BJ (cell line): ENCODE results near the gene GOT1. TPM values are rescaled to one million over a fixed set of nuclear protein-coding genes. Genes with fewer than 3 reads are reported as not detected.

ENCODE experiments used
- CTCF ChIA-PET: fragments of 350-600 bp; formaldehyde crosslinking; extraction: SDS; loops from one replicate; lab custom pipeline; 2021; ENCODE audit warnings: antibody characterized with exemption, inconsistent platforms; lab: Yijun Ruan, JAX
- POLR2A ChIA-PET: fragments of 300-600 bp; sonication (Branson Sonifier 250); formaldehyde crosslinking; extraction: SDS; loops from one replicate; lab custom pipeline; 2021; ENCODE audit warnings: antibody characterized with exemption; lab: Charles Lee
- DNase-seq: peaks from one replicate; pipeline ENCODE4 v3.0.0-alpha.2; 2011; ENCODE audit warnings: low read depth
- H3K27me3 ChIP-seq: 2 replicates; pipeline ENCODE4 v1.6.0; 2011; ENCODE audit warnings: low read length; ENCODE audit not compliant: control insufficient read depth, insufficient read depth
- H3K36me3 ChIP-seq: 2 replicates; pipeline ENCODE4 v1.5.1; 2011; ENCODE audit warnings: low read length; ENCODE audit not compliant: control insufficient read depth, insufficient read depth
- H3K4me3 ChIP-seq: 2 replicates; pipeline ENCODE4 v1.5.1; 2011; ENCODE audit warnings: low read depth, mild to moderate bottlenecking, control low read depth, low read length
- CTCF ChIP-seq: IDR thresholded peaks from 2 replicates; pipeline ENCODE4 v1.5.1; 2011; ENCODE audit warnings: low read depth, mild to moderate bottlenecking, control low read depth, inconsistent platforms, low read length, moderate library complexity; ENCODE audit not compliant: insufficient read depth
- polyA plus RNA-seq: library from polyadenylated mRNA; depleted of rRNA; stranded (reverse); fragments of >200 nt; gene quantifications from 2 replicates; pipeline ENCODE4 v1.2.3, GENCODE V29; 2011

Gene GOT1
- polyA plus RNA-seq, 1 experiment = 41.4 TPM

GRCh38 chr10:99449023-99449422, 18.6 kb upstream of the GOT1 start:
- ChIA-PET CTCF (interaction anchor here (1.4 to 3.7 kb wide), 2 partner anchors 9 to 13 kb away, joined by 3 to 23 read pairs; no protein-coding TSS in a partner anchor), POLR2A (no interaction called here)
- H3K4me3 ChIP-seq = no peak overlapping the region
- TF ChIP-seq CTCF = no peak
- H3K27me3 ChIP-seq = peaks cover 18% of the 10 kb centered on the region
- H3K36me3 ChIP-seq = no peaks in the 10 kb centered on the region
- no peak for DNase-seq

DNA sequence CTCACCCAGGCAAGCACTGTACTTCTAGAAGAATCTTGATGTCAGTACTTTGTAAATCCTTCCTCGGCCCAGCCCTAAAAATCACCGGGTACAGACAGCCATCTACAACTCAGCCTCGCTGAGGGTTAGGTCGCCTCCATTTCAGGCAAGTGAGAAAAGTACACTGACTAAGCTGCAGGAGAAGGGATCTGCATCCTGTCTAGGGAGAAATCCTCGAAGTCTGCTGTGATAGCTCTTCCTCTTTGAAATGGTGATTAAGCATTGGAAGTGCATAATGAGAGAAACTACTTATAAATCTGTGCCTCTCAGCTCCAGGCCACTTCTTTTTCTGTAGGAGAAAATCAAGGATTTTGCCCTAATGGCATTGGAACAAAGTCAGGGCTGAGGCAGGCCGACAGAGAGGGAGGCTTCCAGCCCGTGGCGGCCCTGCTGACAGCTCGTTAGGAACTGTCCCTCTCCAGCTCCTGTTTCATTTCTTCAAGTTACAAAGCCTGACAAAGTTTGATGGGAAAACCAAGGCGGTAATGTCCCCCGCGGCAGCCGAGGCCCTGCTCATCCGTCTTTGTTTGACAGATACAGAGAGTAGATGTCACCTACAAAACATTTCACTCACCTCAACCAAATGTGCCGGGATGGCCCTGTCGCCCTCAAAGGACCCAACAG, 14.1 kb upstream of the GOT1 start:
- Histone ChIP-seq H3K4me3 (no peak overlapping the region), H3K27me3 (peaks cover 7% of the 10 kb centered on the region), H3K36me3 (no peaks in the 10 kb centered on the region)
- DNase-seq = no peak
- TF ChIP-seq CTCF = no peak
- ChIA-PET CTCF (interaction anchor here (0.8 to 3.2 kb wide), 4 partner anchors 8 to 115 kb away, joined by 3 to 17 read pairs (median 4); no protein-coding TSS in a partner anchor), POLR2A (no interaction called here)

DNA sequence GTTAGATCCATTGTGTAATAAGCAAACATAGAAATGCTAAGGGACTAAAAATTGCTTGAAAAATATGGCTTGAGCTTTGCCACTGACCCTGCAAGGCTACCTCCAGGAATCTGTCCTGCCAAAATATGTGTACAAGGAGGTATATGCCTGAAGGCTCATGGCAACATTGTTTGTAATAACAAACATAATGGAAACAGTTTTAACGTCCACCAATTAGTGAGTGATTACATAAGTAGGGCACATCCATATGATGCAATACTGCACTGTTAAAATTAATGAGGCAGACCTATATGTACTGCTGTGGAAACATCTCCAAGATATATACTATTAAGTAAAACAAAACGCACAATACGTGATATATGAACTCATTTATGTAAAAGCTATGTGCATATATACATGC, 13.1 kb upstream of the GOT1 start:
- CTCF ChIA-PET = interaction anchor here (1.2 to 3.2 kb wide), 2 partner anchors 7 to 169 kb away, joined by 3 to 17 read pairs; no protein-coding TSS in a partner anchor

GRCh38 chr10:99442394-99442793, 12.0 kb upstream of the GOT1 start:
- DNase-seq = no peak
- no peak overlapping the region for H3K4me3 ChIP-seq
- no peak for TF ChIP-seq CTCF
- peaks cover 5% of the 10 kb centered on the region for H3K27me3 ChIP-seq
- ChIA-PET POLR2A (no interaction called here), CTCF (interaction anchor here (1.1 to 1.2 kb wide), 2 partner anchors 51 to 170 kb away, joined by 3 to 4 read pairs; no protein-coding TSS in a partner anchor)
- H3K36me3 ChIP-seq = no peaks in the 10 kb centered on the region

More for the DNA sequence above, 13.1 kb upstream of the GOT1 start:
- peaks cover 5% of the 10 kb centered on the region for H3K27me3 ChIP-seq
- POLR2A ChIA-PET = no interaction called here
- no peak overlapping the region for H3K4me3 ChIP-seq
- DNase-seq = no peak
- H3K36me3 ChIP-seq = no peaks in the 10 kb centered on the region
- no peak for TF ChIP-seq CTCF

GRCh38 chr10:99438890-99439289, 8.5 kb upstream of the GOT1 start:
- POLR2A ChIA-PET = no interaction called here
- no peak for TF ChIP-seq CTCF
- no peak overlapping the region for H3K4me3 ChIP-seq
- no peaks in the 10 kb centered on the region for H3K27me3 ChIP-seq
- DNase-seq = no peak
- CTCF ChIA-PET = interaction anchor here (0.7 to 1.1 kb wide), 2 partner anchors 47 to 121 kb away, joined by 3 read pairs; no protein-coding TSS in a partner anchor
- H3K36me3 ChIP-seq = 0 out of 2 replicates have a peak, but pooled peaks cover 2% of the 10 kb centered on the region
